ENCODE results near the gene CALM1.
"Not testable (repeated sequence)": the region's sequence is repeated elsewhere in the genome, so short reads cannot be mapped to it uniquely, and the experiment has no call there.

The CALM1 gene

DNA sequence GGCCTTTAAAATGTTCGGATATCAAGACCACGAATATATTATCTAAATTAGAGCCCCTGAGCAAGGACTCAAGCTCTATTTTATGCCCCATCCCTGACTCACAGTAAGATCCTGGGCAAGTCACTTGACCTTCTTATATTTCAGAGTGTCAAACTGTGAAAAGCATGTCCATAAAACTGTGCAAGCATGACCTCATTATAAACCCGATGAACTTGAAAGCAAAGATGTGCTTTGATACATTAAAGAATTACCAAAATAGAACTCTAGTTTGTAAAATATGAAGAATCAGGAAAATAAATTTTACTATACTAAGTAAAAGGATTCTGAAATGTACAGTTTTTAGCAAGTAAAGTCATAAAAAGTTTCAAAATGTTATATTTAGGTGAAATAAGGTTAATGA lies 2.9 kb upstream of the CALM1 start (continued):
- TF ChIP-seq, protein P1, sequence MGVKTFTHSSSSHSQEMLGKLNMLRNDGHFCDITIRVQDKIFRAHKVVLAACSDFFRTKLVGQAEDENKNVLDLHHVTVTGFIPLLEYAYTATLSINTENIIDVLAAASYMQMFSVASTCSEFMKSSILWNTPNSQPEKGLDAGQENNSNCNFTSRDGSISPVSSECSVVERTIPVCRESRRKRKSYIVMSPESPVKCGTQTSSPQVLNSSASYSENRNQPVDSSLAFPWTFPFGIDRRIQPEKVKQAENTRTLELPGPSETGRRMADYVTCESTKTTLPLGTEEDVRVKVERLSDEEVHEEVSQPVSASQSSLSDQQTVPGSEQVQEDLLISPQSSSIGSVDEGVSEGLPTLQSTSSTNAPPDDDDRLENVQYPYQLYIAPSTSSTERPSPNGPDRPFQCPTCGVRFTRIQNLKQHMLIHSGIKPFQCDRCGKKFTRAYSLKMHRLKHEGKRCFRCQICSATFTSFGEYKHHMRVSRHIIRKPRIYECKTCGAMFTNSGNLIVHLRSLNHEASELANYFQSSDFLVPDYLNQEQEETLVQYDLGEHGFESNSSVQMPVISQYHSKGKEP (tag by site-specific recombination; IDR thresholded peaks at IDR 0.05): no peak
- TF ChIP-seq ZIC2 (tag by site-specific recombination; IDR thresholded peaks at IDR 0.05) (peak; percentile 41), YY2 (tag by site-specific recombination; IDR thresholded peaks at IDR 0.05) (no peak), ZNF677 (tag by site-specific recombination; IDR thresholded peaks at IDR 0.05) (no peak), SCRT1 (tag by site-specific recombination; IDR thresholded peaks at IDR 0.05; ENCODE audit: borderline replicate concordance) (no peak)
- TF ChIP-seq, protein P2, sequence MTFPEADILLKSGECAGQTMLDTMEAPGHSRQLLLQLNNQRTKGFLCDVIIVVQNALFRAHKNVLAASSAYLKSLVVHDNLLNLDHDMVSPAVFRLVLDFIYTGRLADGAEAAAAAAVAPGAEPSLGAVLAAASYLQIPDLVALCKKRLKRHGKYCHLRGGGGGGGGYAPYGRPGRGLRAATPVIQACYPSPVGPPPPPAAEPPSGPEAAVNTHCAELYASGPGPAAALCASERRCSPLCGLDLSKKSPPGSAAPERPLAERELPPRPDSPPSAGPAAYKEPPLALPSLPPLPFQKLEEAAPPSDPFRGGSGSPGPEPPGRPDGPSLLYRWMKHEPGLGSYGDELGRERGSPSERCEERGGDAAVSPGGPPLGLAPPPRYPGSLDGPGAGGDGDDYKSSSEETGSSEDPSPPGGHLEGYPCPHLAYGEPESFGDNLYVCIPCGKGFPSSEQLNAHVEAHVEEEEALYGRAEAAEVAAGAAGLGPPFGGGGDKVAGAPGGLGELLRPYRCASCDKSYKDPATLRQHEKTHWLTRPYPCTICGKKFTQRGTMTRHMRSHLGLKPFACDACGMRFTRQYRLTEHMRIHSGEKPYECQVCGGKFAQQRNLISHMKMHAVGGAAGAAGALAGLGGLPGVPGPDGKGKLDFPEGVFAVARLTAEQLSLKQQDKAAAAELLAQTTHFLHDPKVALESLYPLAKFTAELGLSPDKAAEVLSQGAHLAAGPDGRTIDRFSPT (tag by site-specific recombination; IDR thresholded peaks at IDR 0.05): no peak
- TF ChIP-seq, protein P3, sequence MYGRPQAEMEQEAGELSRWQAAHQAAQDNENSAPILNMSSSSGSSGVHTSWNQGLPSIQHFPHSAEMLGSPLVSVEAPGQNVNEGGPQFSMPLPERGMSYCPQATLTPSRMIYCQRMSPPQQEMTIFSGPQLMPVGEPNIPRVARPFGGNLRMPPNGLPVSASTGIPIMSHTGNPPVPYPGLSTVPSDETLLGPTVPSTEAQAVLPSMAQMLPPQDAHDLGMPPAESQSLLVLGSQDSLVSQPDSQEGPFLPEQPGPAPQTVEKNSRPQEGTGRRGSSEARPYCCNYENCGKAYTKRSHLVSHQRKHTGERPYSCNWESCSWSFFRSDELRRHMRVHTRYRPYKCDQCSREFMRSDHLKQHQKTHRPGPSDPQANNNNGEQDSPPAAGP (tag by site-specific recombination; IDR thresholded peaks at IDR 0.05): no peak

DNA sequence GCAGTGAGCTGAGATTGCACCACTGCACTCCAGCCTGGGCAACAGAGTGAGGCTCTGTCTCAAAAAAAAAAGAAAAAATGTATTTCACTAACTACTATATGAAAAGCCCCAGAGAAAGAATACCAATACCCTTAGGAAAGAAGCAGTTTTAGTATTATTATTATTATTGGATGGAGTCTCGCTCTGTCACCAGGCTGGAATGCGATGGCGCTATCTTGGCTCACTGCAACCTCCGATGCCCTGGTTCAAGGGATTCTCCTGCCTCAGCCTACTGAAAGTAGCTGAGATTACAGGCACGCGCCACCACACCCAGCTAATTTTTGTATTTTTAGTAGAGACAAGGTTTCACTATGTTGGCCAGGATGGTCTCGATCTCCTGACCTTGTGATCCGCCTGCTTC lies 2.0 kb upstream of the CALM1 start:
- POLR2A ChIA-PET; H3K27ac ChIP-seq (ENCODE audit: extremely low read depth, low read depth, low read length); H3K9me3 ChIP-seq (ENCODE audit: control insufficient read depth, insufficient read depth, low read depth, low read length); H3K36me3 ChIP-seq (ENCODE audit: control insufficient read depth in 2 of 2, insufficient read depth in 1 of 2, low read length in 2 of 2); H3K4me3 ChIP-seq (ENCODE audit: low read depth, low read length); H3K4me1 ChIP-seq (ENCODE audit: control insufficient read depth, insufficient read depth, low read length): not testable (repeated sequence)
- CTCF ChIA-PET: interaction anchor here (0.7 kb wide), 1 partner anchor 109 kb away, joined by 3 read pairs; no protein-coding TSS in a partner anchor

DNA sequence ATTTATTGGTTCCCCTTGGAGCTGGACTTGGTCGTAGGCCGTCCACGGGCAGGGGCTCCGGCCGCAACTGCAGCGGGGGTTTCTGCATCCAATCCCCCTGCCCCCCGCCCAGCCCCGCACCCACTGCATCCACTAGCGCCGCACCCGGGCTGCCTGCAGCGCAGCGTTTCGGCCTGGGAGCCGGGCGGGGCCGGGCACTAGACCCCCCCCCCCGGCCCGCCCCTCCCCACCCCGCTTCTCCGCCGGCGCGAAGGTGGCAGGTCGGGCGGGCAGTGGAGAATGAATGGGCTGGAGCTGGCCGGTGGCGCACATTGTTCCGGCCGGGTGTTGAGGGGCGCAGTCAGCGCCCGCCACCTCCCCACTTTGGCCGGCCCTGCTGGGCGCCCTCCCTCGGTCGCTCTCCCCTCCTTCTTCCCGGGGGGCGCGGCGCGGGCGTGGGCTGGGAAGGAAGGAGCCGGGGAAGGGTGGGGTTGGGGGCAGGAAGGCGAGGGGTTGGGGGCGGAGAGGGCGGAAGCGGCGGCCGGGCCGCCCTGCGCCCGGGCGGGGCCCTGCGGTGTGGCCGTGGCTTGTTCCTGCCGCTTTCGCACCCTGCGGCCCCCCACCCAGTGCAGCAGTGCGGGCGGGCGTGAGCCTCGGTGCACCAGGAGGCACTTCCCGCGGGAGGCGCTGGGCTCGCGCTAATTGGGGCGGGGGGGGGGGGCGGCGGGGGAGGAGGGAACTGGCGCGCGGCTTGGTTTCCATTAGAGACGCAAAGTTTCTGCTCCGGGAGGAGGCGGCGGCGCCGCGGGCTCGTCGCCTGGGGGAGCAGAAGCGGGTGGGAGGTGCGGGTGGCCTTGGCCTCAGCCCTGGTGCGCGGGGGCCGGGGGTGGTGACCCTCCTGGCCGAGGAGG lies 841 bp downstream of the CALM1 start:
- peaks cover 8% of the 10 kb centered on the region; the same call in 1 of the 2 replicates for H3K4me1 ChIP-seq (ENCODE audit: control insufficient read depth, insufficient read depth, low read length)
- POLR2A ChIA-PET: interaction anchor here (0.6 to 2.4 kb wide), 14 partner anchors 9 to 1637 kb away, joined by 3 to 49 read pairs (median 4); partner anchors contain the start of gene TDP1
- CTCF ChIA-PET: interaction anchor here (0.5 to 0.6 kb wide), 5 partner anchors 68 to 361 kb away, joined by 3 read pairs; no protein-coding TSS in a partner anchor
- peak overlapping the region; percentile 98 for H3K4me3 ChIP-seq (ENCODE audit: low read depth, low read length)
- peak overlapping the region; percentile 82; the same call in 1 of the 2 replicates for H3K27ac ChIP-seq (ENCODE audit: extremely low read depth, low read depth, low read length)
- H3K9me3 ChIP-seq (ENCODE audit: control insufficient read depth, insufficient read depth, low read depth, low read length): no peaks in the 10 kb centered on the region
- H3K36me3 ChIP-seq (ENCODE audit: control insufficient read depth in 2 of 2, insufficient read depth in 1 of 2, low read length in 2 of 2): peaks cover 20 to 31% of the 10 kb centered on the region in 2 experiments
- TF ChIP-seq SP3 (tag by site-specific recombination; IDR thresholded peaks at IDR 0.05) (peak; percentile 75), IKZF3 (tag by site-specific recombination; IDR thresholded peaks at IDR 0.05) (peak; percentile 69; the same call in 1 of the 2 replicates), KLF8 (tag by site-specific recombination; IDR thresholded peaks at IDR 0.05) (peak; percentile 59; the same call in 1 of the 2 replicates), ZNF768 (tag by site-specific recombination; IDR thresholded peaks at IDR 0.05) (no peak), ZBTB21 (tag by site-specific recombination; IDR thresholded peaks at IDR 0.05) (no peak), KLF9 (tag by site-specific recombination; IDR thresholded peaks at IDR 0.05; ENCODE audit: low read depth) (peak; percentile 55; the same call in 1 of the 2 replicates), ZNF76 (tag by site-specific recombination; IDR thresholded peaks at IDR 0.05; ENCODE audit: borderline replicate concordance, low read depth) (0 out of 2 replicates have a peak, but pooled peaks have one; percentile 4), ZNF423 (tag by site-specific recombination; IDR thresholded peaks at IDR 0.05) (peak; percentile 33), KLF10 (tag by site-specific recombination; IDR thresholded peaks at IDR 0.05) (peak; percentile 80; the same call in 1 of the 2 replicates), ZNF121 (tag by site-specific recombination; IDR thresholded peaks at IDR 0.05) (no peak)
- TF ChIP-seq, protein P4, sequence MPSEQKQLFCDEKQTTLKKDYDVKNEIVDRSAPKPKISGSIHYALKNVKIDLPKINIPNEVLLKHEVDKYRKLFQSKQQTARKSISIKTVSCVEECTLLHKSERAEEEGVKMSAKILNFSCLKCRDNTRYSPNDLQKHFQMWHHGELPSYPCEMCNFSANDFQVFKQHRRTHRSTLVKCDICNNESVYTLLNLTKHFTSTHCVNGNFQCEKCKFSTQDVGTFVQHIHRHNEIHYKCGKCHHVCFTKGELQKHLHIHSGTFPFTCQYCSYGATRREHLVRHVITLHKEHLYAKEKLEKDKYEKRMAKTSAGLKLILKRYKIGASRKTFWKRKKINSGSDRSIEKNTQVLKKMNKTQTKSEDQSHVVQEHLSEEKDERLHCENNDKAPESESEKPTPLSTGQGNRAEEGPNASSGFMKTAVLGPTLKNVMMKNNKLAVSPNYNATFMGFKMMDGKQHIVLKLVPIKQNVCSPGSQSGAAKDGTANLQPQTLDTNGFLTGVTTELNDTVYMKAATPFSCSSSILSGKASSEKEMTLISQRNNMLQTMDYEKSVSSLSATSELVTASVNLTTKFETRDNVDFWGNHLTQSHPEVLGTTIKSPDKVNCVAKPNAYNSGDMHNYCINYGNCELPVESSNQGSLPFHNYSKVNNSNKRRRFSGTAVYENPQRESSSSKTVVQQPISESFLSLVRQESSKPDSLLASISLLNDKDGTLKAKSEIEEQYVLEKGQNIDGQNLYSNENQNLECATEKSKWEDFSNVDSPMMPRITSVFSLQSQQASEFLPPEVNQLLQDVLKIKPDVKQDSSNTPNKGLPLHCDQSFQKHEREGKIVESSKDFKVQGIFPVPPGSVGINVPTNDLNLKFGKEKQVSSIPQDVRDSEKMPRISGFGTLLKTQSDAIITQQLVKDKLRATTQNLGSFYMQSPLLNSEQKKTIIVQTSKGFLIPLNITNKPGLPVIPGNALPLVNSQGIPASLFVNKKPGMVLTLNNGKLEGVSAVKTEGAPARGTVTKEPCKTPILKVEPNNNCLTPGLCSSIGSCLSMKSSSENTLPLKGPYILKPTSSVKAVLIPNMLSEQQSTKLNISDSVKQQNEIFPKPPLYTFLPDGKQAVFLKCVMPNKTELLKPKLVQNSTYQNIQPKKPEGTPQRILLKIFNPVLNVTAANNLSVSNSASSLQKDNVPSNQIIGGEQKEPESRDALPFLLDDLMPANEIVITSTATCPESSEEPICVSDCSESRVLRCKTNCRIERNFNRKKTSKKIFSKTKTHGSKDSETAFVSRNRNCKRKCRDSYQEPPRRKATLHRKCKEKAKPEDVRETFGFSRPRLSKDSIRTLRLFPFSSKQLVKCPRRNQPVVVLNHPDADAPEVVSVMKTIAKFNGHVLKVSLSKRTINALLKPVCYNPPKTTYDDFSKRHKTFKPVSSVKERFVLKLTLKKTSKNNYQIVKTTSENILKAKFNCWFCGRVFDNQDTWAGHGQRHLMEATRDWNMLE (tag by site-specific recombination; conservative IDR thresholded peaks at IDR 0.05; ENCODE audit: low read depth): no peak
- TF ChIP-seq, protein P5, sequence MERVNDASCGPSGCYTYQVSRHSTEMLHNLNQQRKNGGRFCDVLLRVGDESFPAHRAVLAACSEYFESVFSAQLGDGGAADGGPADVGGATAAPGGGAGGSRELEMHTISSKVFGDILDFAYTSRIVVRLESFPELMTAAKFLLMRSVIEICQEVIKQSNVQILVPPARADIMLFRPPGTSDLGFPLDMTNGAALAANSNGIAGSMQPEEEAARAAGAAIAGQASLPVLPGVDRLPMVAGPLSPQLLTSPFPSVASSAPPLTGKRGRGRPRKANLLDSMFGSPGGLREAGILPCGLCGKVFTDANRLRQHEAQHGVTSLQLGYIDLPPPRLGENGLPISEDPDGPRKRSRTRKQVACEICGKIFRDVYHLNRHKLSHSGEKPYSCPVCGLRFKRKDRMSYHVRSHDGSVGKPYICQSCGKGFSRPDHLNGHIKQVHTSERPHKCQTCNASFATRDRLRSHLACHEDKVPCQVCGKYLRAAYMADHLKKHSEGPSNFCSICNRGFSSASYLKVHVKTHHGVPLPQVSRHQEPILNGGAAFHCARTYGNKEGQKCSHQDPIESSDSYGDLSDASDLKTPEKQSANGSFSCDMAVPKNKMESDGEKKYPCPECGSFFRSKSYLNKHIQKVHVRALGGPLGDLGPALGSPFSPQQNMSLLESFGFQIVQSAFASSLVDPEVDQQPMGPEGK (tag by site-specific recombination; IDR thresholded peaks at IDR 0.05): 0 out of 2 replicates have a peak, but pooled peaks have one; percentile 4

Measured in HEK293 (cell line).